ENCODE data around the gene CTNNBL1. TPM values are rescaled to one million over a fixed set of nuclear protein-coding genes. Genes with fewer than 3 reads are reported as not detected.

CTNNBL1 gene
- total and polyA plus RNA-seq, 2 experiments from 2014 or later = 36.3 to 68.7 TPM

DNA sequence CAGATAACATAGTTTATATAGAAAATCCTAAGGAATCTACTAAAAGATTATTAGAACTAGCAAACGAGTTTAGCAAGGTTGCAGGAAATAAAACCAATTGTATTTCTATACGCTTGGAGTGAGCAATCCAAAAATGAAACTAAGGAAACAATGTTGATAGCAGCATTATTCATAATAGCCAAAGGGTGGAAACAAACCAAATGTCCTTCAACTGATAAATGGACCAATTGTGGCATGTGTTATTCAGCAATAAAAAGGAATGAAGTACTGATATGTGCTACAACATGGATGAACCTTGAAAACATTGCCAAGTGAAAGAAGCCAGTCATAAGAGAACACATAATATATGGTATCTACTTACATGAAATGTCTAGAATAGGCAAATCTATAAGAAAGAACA, 108.1 kb downstream of the CTNNBL1 start:
- H3K36me3 Mint-ChIP-seq (ENCODE audit: low read depth) = no peaks in the 10 kb centered on the region
- H3K79me2 ChIP-seq (replicated peaks; ENCODE audit: insufficient read depth) = no peaks in the 10 kb centered on the region
- TF ChIP-seq STAT1 (IDR thresholded peaks at IDR 0.05; ENCODE audit: unreplicated experiment) (no peak), CTCF (conservative IDR thresholded peaks at IDR 0.05; ENCODE audit: low read depth in 2 of 2) (no peak), EZH2phosphoT487 (IDR thresholded peaks at IDR 0.05; ENCODE audit: unreplicated experiment) (no peak), POLR2AphosphoS5 (IDR thresholded peaks at IDR 0.05; ENCODE audit: low read depth) (no peak), REST (IDR thresholded peaks at IDR 0.05; ENCODE audit: unreplicated experiment) (no peak), ZNF114 (CRISPR knock-in tag; IDR thresholded peaks at IDR 0.05) (no peak), CREB1 (CRISPR knock-in tag; IDR thresholded peaks at IDR 0.05; ENCODE audit: low read depth) (no peak), ZNF462 (CRISPR knock-in tag; IDR thresholded peaks at IDR 0.05) (no peak), EZH2 (IDR thresholded peaks at IDR 0.05; ENCODE audit: low read depth, unreplicated experiment) (no peak), ZNF331 (CRISPR knock-in tag; IDR thresholded peaks at IDR 0.05; ENCODE audit: low read depth) (no peak), JUNB (IDR thresholded peaks at IDR 0.05; ENCODE audit: unreplicated experiment) (no peak)
- TF ChIP-seq, protein P1, sequence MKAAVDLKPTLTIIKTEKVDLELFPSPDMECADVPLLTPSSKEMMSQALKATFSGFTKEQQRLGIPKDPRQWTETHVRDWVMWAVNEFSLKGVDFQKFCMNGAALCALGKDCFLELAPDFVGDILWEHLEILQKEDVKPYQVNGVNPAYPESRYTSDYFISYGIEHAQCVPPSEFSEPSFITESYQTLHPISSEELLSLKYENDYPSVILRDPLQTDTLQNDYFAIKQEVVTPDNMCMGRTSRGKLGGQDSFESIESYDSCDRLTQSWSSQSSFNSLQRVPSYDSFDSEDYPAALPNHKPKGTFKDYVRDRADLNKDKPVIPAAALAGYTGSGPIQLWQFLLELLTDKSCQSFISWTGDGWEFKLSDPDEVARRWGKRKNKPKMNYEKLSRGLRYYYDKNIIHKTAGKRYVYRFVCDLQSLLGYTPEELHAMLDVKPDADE (IDR thresholded peaks at IDR 0.05) = no peak
- H3K27me3 ChIP-seq (ENCODE audit: insufficient read depth) = no peaks in the 10 kb centered on the region
- no peaks in the 10 kb centered on the region for H3K4me1 ChIP-seq (ENCODE audit: insufficient read depth)
- ATAC-seq (no peak), DNase-seq (ENCODE audit: low spot score) (no peak)
- H4K20me1 ChIP-seq (replicated peaks; ENCODE audit: insufficient read depth) = peaks cover 6% of the 10 kb centered on the region; the same call in 1 of the 2 replicates
- H3K36me3 ChIP-seq (ENCODE audit: insufficient read depth) = no peaks in the 10 kb centered on the region; the same call in 1 of the 2 replicates
- no peak overlapping the region for H3K27ac ChIP-seq (ENCODE audit: low read depth)
- H3K27me3 Mint-ChIP-seq (ENCODE audit: insufficient read depth, low read depth, poor library complexity) = peaks cover 2% of the 10 kb centered on the region
- H3K27ac Mint-ChIP-seq = no peak overlapping the region
- H3K4me3 Mint-ChIP-seq = no peak overlapping the region
- no peaks in the 10 kb centered on the region; the same call in 1 of the 2 replicates for H3K9me2 ChIP-seq (ENCODE audit: insufficient read depth)
- no peak overlapping the region for H2AFZ ChIP-seq
- H3K4me1 Mint-ChIP-seq = peaks cover 4% of the 10 kb centered on the region; the same call in 2 of the 3 replicates
- H3K4me3 ChIP-seq = no peak overlapping the region
- no peak overlapping the region for H3K4me2 ChIP-seq
- H3F3A ChIP-seq (replicated peaks; ENCODE audit: low read depth) = no peaks in the 10 kb centered on the region
- no peaks in the 10 kb centered on the region for H3K9me3 Mint-ChIP-seq

Data from GM23338 (cell line).